Measurements from ENCODE around the gene PAXX.
"Not testable (repeated sequence)": the region's sequence is repeated elsewhere in the genome, so short reads cannot be mapped to it uniquely, and the experiment has no call there.

Gene PAXX

DNA sequence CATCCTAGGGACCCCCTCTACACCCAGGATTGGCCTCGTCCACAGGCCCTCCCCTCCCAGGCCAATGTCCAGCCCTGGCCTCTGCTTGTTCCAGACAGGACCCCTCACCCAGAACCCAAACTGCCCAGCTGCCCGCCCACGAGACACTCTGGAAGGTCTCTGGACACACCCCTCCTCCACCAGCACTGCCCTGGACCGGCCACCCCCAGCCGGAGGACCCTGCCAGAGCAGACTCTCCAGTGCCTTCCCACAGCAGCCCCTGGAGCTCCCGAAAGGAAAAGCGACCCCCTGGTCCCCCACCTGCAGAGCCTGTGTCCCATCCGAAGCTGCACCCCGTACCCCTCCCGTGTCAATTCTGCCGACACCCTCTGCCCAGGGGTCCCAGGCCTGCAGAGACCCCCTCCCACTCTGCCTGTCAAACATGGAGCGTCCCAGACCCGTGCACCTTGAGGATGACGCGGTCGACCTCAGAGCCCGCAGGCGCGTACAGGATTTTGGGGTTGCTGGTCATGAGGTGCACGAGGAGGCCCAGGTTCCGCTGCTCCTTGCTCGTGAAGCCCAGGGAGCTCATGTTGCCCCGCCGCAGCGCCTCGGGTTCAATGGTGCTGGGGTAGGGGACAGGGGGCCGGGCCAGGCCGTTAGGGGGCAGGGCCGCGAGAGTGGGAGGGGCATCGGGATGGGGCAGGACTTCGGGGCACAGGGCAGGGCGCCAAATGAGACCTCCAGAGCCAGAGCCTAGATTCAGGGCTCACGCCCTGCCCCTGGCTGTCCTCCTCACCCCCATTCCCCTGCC is 27.9 kb downstream of the PAXX start:
- DNase-seq: no peak

DNA sequence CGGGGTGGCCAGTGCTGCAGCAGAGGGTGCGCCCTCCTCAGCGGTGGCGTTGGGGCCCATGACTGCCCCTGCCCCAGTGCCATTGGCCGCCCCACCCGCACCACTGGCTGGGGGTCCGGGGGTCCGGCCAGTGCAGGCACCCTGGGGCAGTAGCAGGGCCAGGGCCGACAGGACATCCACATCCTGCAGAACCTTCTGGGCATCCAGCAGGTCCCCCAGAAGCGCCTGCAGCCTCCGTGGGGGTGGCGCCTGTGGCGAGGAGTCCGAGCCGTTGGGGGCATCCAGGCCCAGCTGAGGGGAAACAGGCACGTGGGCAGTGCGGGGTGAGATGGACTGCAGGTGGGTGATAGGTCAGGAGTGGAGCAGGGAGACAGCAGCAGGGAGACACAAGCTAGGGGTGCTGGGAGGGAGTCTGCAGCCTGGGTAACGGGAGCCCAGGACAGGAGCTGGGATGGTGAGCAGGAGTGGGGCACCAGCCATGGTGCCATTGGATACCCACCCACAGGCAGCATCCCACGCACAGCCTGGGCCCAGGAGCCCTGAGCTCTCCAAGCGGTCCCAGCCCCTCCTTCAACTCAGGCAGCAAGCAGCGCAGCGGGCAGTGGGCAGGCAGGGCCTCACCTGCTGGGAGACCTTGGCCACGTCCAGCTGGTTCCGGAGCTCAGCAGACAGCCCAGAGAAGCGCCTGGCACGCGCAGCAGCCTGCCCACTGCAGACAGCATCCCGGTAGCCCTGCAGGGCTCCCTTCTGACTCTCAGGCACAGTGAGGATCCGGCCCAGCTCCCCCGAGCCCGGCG is 28.7 kb downstream of the PAXX start:
- DNase-seq: no peak

DNA sequence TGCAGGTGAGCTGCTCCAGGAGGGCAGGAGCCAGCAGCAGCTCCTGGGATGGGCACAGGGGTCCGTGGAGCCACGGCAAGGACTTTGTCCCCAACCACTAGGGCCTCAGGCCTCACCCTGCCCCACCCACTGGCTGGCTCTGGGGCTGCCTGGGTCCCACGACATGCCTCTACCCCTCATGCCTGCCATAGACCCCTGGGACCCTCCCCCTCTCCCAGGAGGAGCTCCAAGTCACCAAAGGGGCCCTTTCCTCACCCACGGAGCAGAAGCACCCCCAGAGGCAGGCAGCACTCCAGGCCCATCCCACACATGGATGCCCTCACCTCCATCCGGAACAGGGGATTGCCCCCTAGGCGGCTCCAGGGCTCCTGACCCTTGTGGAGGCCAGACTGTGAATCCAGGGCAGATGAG is 29.4 kb downstream of the PAXX start:
- no peak for DNase-seq

DNA sequence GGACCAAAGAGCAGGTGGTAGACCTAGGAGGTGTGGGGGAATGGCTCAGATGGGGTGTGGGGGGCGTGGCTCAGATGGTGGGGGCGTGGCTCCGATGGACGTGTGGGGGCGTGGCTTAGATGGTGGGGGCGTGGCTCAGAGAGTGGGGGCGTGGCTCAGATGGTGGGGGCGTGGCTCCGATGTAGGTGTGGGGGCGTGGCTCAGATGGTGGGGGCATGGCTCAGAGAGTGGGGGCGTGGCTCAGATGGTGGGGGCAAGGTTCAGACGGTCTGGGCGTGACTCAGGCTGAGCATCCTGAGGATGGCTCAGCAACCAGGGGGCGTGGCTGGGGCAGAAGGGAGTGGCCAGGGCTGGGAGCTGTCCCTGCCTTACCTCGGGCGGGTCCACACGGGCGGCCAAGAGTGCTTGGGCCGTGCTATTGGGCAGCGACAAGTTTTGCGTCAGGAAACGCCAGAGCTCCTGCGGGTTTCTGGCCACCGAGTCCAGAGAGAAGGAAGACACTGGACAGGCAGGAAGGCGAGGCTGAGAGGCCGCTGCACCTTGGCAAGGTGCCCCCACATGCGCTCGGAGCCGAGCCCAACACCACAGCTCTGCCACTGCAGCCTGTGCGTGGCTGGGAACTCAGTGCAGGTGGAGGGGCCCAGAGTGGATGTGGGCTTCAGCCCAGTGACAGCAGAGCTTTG is 29.9 kb downstream of the PAXX start:
- DNase-seq: no peak

DNA sequence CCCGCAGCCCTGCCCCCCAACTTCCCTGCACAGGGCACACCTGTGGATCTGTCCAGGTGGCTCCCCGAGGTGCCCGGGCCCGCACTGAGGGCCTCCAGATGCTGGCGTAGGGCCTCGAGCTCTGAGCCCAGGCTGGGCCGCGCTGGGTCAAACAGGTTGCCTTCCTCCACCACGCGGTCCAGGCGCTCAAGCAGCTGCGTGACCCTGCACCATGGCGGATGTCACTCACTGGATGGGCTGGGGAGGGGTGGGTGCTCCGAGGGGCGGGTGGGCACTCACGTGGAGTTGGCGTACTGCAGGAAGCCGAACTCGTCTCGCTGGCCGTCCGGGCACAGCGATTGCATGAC is 30.4 kb downstream of the PAXX start:
- no peak for DNase-seq

DNA sequence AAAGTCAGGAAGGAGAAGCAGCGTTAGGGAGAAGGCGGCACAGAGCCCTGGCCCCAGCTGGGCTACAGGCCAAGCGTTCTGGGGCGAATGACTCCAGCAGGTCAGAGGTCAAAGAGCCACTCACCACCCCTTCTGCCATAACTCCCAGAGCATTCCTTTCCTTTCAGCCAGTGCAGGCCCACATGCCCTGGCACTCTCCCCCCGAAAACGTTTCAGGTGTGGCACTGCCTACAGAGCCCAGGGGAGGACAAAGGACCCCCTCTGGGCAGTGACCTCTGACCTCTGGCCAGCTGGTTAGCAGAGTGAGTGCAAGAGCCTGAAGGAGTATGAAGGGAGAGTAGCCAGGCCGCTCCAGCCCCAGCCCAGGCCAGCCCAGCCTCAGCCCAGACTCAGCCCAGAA is 30.9 kb downstream of the PAXX start:
- no peak for DNase-seq

DNA sequence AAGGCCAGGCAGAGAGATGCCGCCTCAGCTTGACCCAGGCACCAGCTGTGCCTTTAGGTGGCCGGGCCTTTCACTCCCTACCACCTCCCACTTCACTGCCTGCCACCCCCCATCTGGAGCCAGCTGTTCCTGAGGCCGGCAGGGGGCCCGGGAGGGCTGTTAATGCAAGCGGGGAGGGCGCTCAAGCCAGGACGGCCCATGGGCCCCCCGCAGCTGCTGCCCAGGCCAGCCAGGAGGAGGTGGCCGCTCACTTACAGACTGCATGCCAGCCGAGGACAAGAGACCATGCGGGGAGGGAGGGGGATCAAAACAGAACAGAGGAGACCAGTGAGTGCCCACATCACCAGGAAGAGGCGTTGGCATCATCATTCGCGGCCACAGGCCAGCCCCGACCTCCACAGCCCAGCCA is 31.4 kb downstream of the PAXX start:
- no peak for DNase-seq

DNA sequence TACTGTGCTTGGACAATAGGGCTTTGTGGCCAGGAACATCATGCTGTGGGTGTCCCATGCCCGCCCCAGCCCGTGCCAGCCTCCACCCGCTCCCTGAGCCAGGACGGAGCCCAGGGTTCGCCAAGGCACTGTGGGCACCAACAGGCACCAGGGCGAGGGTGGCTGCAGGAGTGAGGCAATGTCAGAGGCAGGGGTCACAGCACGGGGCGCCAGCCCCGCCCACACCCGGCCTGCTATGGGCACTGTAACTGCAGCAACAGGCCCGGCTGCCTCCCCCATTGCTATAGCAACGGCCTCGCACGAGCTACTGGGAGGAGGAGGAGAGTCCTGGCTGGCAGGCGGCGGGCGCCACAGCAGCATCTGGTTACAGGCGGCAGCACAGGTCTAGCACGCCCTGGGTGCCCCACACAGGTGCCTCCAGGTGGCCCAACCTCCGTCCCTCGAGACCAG is 33.3 kb downstream of the PAXX start:
- DNase-seq: peak; percentile 59

DNA sequence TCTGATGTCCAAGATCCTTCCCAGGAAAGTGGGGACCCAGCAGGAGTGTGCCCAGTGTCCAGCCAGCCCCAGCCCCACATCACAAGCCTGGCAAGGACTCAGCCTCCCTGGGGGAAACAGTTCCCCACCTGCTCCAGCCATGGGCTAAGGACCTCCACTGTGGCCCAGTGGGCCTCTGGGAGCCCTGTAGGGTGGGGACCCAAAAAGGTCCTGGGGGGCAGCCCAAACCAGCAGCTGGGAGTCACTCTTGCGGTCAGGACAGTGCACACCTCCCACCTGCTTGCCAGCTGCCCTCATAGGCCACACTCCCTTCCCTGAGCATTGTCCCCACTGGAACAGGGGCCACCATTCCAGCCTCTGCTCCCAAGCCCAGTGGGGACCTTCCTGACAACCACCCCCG is 34.2 kb downstream of the PAXX start:
- no peak for DNase-seq

DNA sequence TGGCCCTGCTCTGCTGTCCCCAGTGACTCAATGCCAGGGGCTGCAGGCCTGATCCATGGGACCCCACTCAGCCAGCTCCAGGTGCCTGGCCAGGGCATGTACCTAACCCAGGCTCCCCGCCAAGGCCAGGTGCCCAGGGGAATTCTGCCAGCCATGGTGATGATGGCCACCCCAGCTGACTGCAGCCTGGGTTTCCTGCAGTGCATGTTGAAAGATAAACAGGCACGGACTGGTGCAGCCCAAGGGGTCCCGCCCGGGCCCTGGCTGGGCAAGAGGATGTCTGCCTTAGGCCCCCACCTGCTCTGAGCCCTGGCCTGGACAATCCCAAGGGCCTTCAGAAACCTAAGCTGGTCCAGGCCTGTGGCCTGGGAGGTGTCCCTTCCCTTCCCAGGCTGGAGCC is 34.6 kb downstream of the PAXX start:
- DNase-seq: no peak

DNA sequence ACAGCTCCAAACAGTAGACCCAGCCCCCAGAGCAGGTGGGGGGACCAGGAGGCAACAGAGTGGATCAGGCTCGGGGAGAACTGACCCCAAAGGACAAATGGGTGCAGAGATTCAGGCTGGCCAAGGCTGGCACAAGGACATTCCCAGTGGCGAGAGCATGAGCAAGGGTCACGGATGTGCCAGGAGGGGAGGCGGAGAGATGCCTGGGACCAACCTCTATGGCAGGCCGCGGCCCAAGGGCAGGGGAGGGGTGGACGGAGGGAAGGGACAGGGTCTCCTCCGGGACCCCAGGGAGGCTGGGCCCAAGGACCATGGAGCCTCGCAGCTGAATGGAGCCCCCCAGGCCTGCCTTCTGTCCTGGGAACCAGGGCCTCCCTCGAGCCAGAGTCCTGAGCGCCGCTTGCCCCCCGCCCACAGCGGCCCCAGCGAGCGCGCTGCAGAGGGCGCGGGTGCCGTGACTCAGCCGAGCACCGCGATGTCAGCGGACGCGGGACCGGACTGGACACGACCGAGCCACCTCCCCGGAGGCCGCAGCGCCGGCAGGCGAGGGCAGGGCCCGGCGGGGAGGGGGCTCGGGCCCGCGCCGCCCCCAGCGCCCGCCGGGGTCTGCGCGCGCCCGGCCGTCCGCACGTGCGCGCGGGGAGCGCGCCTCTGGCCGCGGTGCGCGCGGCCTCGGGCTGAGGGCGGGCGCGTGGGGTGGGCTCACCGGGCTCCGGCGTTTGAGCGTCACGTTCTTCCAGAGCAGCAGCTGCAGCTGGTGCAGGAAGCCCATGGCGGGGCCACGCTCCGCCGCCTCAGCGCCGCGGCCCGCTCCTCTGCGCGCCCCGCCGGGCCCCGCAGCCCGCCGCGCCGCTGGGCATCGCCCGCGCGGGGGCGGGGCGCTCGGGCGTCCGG is 35.4 kb downstream of the PAXX start, which contains the start of gene ABCA2:
Gene ABCA2, minus strand, starts transcription at position 869 of the 894 bp plus-strand sequence. Its CDS starts 97 bp downstream, at position 772.
- peak; percentile 4 for DNase-seq

DNA sequence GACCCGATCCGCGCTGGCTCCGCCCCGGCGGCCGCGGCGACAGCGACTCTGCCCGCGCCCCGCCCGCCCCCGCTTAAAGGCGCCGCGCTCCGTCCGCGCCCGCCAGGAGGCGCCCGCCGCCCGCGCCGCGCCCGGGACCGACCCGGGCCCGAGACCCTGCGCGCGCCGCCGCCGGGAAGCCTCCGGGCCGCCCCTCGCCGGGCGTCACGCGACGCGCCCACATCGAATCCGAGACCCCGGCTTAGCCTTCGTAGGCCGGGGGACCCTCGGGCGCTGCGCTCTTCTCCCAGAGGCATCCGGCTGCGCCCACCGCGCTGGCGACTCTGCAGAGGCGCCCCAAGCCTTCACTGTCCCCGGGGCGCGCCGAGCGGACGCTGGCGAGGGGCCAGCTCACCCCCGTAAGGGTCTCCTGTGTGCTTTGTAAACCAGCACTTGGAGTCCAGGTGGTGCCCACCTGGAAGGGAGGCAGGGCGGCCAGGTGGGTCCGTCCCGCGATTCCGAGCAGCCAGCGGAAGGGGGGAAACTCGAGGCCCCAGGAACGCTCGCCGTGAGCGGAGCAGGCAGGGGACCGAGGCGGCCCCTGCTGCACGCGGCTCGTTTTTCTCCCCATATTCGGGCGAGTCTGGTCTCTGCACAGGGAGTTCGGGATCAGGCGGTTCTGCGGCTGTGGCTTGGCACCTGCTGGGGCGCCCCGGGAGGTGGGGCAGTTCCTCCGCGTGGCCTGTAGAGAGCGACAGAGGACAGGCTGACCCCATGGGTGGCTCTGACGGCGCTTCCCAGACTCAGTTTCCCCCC is 36.2 kb downstream of the PAXX start:
- DNase-seq: peak; percentile 18

DNA sequence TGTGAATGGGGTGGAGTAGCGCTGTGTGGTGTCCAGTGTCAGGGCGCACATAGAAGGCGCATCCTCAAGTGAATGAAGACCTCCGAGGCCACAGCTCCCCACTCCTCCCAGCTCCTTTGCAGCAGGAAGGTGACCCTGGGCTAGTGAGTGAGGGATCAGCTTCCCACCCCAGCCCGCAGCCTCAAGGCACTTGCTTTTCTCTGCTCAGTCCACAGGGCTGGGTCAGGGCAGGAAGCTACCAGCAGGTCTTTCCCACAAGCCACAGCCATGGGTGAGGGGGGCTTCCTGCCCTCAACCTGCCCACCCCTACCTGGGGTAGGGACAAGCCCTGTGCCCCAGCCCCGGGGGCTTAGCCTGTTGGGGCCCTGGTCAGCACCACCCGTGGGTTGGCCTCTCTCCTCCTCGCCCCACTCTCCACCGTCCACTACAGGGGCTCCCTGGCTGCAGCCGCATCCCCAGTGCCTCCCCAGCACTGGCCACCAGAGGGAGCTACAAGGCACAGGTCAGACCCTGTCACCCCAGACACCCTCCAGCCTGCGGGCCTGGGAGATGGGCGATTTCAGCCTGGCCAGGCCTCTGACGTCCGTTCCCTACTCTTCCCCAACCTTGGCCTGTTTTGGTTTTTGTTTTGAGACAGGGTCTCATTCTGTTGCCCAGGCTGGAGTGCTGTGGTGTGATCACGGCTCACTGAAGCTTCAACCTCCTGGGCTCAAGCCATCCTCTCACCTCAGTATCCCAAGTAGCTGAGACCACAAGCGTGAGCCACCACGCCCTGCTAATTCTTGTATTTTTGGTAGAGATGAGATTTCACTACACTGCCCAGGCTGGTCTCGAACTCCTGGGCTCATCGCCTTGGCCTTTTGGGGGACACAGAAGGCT is 37.1 kb downstream of the PAXX start:
- peak; percentile 8 for DNase-seq

DNA sequence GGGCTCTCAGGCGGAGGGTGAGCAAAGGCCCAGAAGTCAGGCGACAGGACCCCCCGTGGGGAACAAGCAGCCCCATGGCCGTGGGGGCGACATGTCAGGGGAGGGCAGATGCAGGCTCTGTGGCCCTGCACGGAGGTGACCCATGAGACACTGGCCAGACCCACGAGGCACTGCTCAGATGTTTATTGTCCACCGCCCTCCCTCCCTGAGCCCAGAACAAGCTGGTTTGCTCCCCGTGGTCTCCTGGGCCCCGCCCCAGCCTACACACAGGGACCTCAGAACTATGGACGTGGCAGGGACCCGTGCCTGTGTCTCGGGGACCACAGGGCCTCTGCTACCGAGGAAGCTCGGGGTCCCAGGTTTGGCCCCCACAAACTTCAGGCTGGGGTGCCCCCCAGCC is 37.8 kb downstream of the PAXX start:
- no peak for DNase-seq

DNA sequence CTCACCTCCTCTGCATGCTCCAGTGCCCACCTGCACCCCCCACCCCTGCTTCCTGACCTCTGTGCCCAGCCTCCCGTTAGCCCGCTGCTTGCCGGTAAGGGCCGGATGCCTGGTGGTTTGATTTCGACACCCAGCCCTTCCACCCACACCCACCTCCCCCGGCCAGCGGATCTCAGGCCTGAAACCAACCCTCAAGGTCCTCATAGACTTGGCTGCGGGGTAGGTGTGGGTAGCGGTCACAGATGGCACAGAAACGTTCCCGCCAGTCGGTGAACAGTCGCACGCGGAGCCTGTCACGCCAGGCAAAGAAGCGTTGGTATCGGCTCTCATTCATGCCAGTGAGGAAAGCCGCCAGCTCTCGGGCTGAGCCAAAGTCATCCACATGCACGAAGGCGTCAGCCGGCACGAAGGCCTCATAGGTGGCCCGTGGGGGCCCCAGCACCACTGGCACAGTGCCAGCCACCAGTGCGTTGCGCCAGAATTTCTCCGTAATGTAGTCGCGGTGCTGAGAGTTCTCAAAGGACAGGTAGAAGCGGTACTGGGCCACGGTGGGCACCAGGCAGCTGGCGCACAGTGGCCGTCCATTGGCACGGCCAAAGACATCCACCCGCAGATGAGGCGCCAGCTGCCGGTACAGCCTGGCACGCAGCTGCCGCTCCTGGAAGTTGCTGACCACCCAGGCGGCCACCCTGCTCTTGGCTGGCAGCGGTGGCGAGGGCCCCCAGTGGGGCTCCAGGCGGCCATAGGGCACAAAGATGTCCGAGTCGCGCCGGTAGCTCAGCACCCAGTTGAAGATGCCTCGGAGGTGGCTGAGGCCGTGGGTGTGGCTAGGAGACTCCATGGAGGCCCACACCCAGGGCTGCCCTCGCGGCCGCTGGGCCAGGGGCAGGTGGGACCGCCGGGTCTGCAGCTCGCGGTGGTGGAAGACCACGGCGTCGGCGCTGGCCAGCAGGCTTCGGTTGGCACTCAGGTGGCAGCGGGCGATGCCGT is 38.6 kb downstream of the PAXX start:
- DNase-seq: no peak

DNA sequence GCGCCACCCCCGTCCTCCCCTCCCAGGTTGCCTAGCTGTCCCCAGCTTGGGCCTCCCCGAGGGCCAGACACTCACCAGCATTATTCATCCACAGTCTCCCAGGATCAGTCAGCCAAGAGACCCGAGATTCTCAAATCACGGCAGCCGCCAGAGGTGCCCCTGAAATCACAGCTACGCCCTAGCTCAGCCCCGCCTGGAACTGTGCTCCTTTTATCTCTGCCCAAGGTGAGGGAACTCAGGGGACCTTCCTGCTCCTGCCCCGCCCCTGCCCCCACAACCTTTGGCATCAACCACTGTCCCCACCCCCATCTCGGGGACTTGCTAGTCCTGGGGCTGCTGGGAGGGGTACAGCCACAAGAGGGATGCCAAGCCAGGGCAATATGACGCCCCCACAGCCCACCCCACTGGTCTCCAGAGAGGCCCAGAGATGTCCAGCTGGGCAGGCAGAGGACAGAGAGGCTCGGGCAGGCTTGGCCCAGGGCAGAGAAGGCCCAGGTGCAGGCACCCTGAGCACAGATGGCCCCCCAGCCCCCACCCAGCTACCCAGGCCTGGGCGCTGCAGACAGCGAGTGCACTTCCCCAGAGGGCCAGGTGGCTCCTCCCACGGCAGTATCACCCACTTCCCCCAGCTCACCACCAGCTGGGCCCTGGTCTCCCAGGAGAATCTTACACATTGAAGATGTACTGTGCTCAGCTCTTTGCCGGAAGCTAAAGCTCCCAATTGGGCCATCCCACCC is 39.9 kb downstream of the PAXX start, which contains the start of gene FUT7:
Gene FUT7, minus strand, starts transcription at position 185 of the 737 bp plus-strand sequence. Its CDS starts 97 bp downstream, at position 88.
- DNase-seq: no peak

DNA sequence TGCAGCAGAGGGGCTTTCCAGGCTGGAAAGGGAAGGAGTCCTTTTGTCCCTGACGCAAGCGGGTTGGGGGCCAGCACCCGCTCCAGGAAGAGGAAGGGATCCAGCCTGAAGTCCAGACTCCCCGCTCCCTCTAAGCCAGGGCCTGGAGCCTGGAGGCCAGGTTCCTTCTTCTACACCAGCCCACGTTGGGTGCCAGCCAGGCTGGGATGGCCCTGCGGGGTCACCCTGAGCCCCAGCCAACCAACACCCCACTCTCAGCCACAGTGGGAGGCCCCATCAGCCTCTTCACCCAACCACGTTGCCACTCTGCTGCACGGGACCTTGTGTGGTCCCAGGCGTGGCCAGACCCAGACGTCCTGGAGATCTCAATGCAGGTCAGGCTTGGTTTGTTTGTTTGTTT is 40.6 kb downstream of the PAXX start:
- DNase-seq: no peak

DNA sequence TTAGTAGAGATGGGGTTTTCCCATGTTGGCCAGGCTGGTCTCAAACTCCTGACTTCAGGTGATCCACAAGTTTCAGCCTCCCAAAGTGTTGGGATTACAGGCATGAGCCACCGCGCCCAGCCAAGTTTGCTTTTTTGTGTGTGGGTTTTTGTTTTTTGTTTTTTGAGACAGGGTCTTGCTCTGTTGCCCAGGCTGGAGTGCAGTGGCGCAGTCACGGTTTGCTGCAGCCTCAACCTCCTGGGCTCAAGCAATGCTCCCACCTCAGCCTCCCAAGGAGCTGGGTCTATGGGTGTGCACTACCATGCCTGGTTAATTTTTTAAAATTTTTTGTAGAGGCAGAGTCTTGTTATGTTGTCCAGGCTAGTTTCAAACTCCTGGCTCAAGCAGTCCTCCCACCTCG is 41.3 kb downstream of the PAXX start:
- DNase-seq: not testable (repeated sequence)
